HCT116 (cell line): ENCODE results near the gene CASP12. TPM values are rescaled to one million over a fixed set of nuclear protein-coding genes. Genes with fewer than 3 reads are reported as not detected.

ENCODE experiments used
- ATAC-seq: fragments of 200-7000 bp; cut with Tn5 transposase; 2 replicates; pipeline ENCODE4 v1.9.1; 2020; ENCODE audit warnings: mild to moderate bottlenecking, moderate library complexity
- BruUV-seq: library from RNA; stranded (reverse); fragments of 400-500 nt; replicated peaks from 2 replicates; lab custom pipeline; 2021; lab: Mats Ljungman, UMichigan
- CTCF ChIA-PET: fragments of 300-600 bp; sonication (Branson Sonifier 250); formaldehyde crosslinking; loops from one replicate; lab custom pipeline; 2021; ENCODE audit warnings: antibody characterized with exemption; lab: Charles Lee
- POLR2A ChIA-PET: fragments of 300-600, 350-600 bp; sonication (Branson Sonifier 250); formaldehyde crosslinking; loops from one replicate; lab custom pipeline; 2021; ENCODE audit warnings: antibody characterized with exemption; lab: Charles Lee
- RAD21 ChIA-PET, 2 experiments: fragments of 300-600 bp; sonication (Branson Sonifier 250); formaldehyde crosslinking; loops; one replicate each; lab custom pipeline; 2023; ENCODE audit warnings: low total read pairs in 2 of 2; ENCODE audit not compliant: uncharacterized antibody in 2 of 2, unreplicated experiment in 2 of 2, low non-redundant PET in 1 of 2; lab: Charles Lee
- DNase-seq: peaks from one replicate; pipeline ENCODE4 v3.0.0-alpha.2; 2010; ENCODE audit warnings: low read depth, low spot score
- H2AFZ ChIP-seq: fragments of 200-600 bp; shearing (Covaris generic), sonication (generic); 2 replicates; pipeline ENCODE4 v1.6.1; 2017; ENCODE audit warnings: low read depth, mixed run types, mixed read lengths, antibody characterized with exemption, low read length; ENCODE audit not compliant: poor library complexity, severe bottlenecking
- H3K27ac ChIP-seq: 2 replicates; pipeline ENCODE4 v1.5.1; 2012; ENCODE audit warnings: low read depth, low read length
- H3K27me3 ChIP-seq: fragments of 200-600 bp; sonication (generic); 2 replicates; pipeline ENCODE4 v1.6.1; 2016; ENCODE audit warnings: mixed run types, low read length, mixed read lengths; ENCODE audit not compliant: insufficient read depth
- H3K36me3 ChIP-seq, 2 experiments: fragments of 200-500 bp in 1 of 2; fragments of 200-600 bp in 1 of 2; sonication (Bioruptor generic) in 1 of 2; sonication (generic) in 1 of 2; 2 replicates each; pipeline versions ENCODE4 v1.5.1 to v1.6.1; 2014 to 2016; ENCODE audit warnings: low read length in 2 of 2, inconsistent platforms in 1 of 2, mixed read lengths in 1 of 2, mixed run types in 1 of 2; ENCODE audit not compliant: insufficient read depth in 2 of 2, control insufficient read depth in 1 of 2
- H3K4me1 ChIP-seq, 2 experiments: fragments of 200-600 bp in 1 of 2; sonication (generic) in 1 of 2; 2 replicates each; pipeline versions ENCODE4 v1.5.1 to v1.6.1; 2012 to 2017; ENCODE audit warnings: low read length in 2 of 2, inconsistent platforms in 1 of 2, mild to moderate bottlenecking in 1 of 2, mixed read lengths in 1 of 2, mixed run types in 1 of 2, moderate library complexity in 1 of 2; ENCODE audit not compliant: insufficient read depth in 2 of 2, control insufficient read depth in 1 of 2
- H3K4me2 ChIP-seq: fragments of 200-600 bp; sonication (generic); 2 replicates; pipeline ENCODE4 v1.6.1; 2017; ENCODE audit warnings: mixed run types, low read length, mixed read lengths
- H3K4me3 ChIP-seq, 2 experiments: fragments of 200-600 bp in 1 of 2; sonication (generic) in 1 of 2; replicated peaks in 1 of 2; 2 replicates each; pipeline ENCODE4 v1.5.1; 2011 to 2016; ENCODE audit warnings: low read length in 2 of 2, control low read depth in 1 of 2, low read depth in 1 of 2, mild to moderate bottlenecking in 1 of 2, mixed read lengths in 1 of 2, mixed run types in 1 of 2
- H3K79me2 ChIP-seq: fragments of 200-600 bp; sonication (generic); 2 replicates; pipeline ENCODE4 v1.6.1; 2017; ENCODE audit warnings: mild to moderate bottlenecking, mixed run types, low read length, moderate library complexity, mixed read lengths; ENCODE audit not compliant: insufficient read depth
- H3K9ac ChIP-seq: fragments of 200-600 bp; sonication (generic); 2 replicates; pipeline ENCODE4 v1.6.1; 2016; ENCODE audit warnings: low read length, mixed read lengths
- H3K9me2 ChIP-seq: fragments of 200-600 bp; sonication (generic), shearing (Covaris generic); 2 replicates; pipeline ENCODE4 v1.6.1; 2017; ENCODE audit warnings: mixed run types, mild to moderate bottlenecking, moderate library complexity; ENCODE audit not compliant: insufficient read depth
- H3K9me3 ChIP-seq, 2 experiments: fragments of 200-500 bp in 1 of 2; fragments of 200-600 bp in 1 of 2; sonication (Bioruptor generic) in 1 of 2; sonication (generic) in 1 of 2; 2 replicates each; pipeline ENCODE4 v1.6.1; 2014 to 2017; ENCODE audit warnings: low read length in 2 of 2, mixed read lengths in 2 of 2, inconsistent platforms in 1 of 2, low read depth in 1 of 2, mild to moderate bottlenecking in 1 of 2, mixed run types in 1 of 2, moderate library complexity in 1 of 2; ENCODE audit not compliant: control insufficient read depth in 1 of 2, insufficient read depth in 1 of 2
- H4K20me1 ChIP-seq: fragments of 200-600 bp; sonication (generic), shearing (Covaris generic); 2 replicates; pipeline ENCODE4 v1.6.1; 2017; ENCODE audit warnings: mixed run types, mild to moderate bottlenecking, moderate library complexity; ENCODE audit not compliant: insufficient read depth
- ATF3 ChIP-seq: IDR thresholded peaks from 2 replicates; pipeline ENCODE4 v1.6.1; 2012
- CBX3 ChIP-seq: IDR thresholded peaks from 2 replicates; pipeline ENCODE4 v1.6.1; 2012; ENCODE audit warnings: low read depth
- CEBPB ChIP-seq: IDR thresholded peaks from 2 replicates; pipeline ENCODE4 v1.6.1; 2012; ENCODE audit warnings: low read depth
- EGR1 ChIP-seq: IDR thresholded peaks from 2 replicates; pipeline ENCODE4 v1.6.1; 2012; ENCODE audit warnings: low read depth
- ELF1 ChIP-seq: IDR thresholded peaks from 2 replicates; pipeline ENCODE4 v1.6.1; 2012; ENCODE audit warnings: low read depth, borderline replicate concordance
- EZH2phosphoT487 ChIP-seq: fragments of 200-600 bp; IDR thresholded peaks from 2 replicates; pipeline ENCODE4 v1.6.1; 2018; ENCODE audit warnings: antibody characterized with exemption, borderline replicate concordance
- FOSL1 ChIP-seq: IDR thresholded peaks from 2 replicates; pipeline ENCODE4 v1.6.1; 2012; ENCODE audit warnings: low read depth
- JUND ChIP-seq: IDR thresholded peaks from 2 replicates; pipeline ENCODE4 v1.6.1; 2012
- MAX ChIP-seq: IDR thresholded peaks from 2 replicates; pipeline ENCODE4 v1.6.1; 2012
- POLR2AphosphoS5 ChIP-seq: IDR thresholded peaks from 2 replicates; pipeline ENCODE4 v1.6.1; 2011; ENCODE audit warnings: mild to moderate bottlenecking, low read depth, low read length, moderate library complexity
- RAD21 ChIP-seq: IDR thresholded peaks from 2 replicates; pipeline ENCODE4 v1.6.1; 2012; ENCODE audit warnings: low read depth, mild to moderate bottlenecking
- REST ChIP-seq: IDR thresholded peaks from 2 replicates; pipeline ENCODE4 v1.6.1; 2012; ENCODE audit warnings: low read depth
- SIN3A ChIP-seq: IDR thresholded peaks from 2 replicates; pipeline ENCODE4 v1.6.1; 2012; ENCODE audit warnings: low read depth
- SP1 ChIP-seq: IDR thresholded peaks from 2 replicates; pipeline ENCODE4 v1.6.1; 2012; ENCODE audit warnings: low read depth
- SRF ChIP-seq: IDR thresholded peaks from 2 replicates; pipeline ENCODE4 v1.6.1; 2012; ENCODE audit warnings: low read depth
- ZFX ChIP-seq: fragments of 450-650 bp; IDR thresholded peaks from 2 replicates; pipeline ENCODE4 v1.6.1; 2017
- ZNF274 ChIP-seq: fragments of 200-500 bp; sonication (Bioruptor generic); IDR thresholded peaks from 2 replicates; pipeline ENCODE4 v1.6.1; 2014; ENCODE audit warnings: mild to moderate bottlenecking, low read depth, low read length, inconsistent platforms
- intact Hi-C: fragments of 100-400 bp; cut with micrococcal nuclease; formaldehyde crosslinking; loops from 2 replicates; pipeline ENCODE4 v1.10.0; 2022
- total RNA-seq: library from RNA; stranded (reverse); gene quantifications from one replicate; pipeline ENCODE4 v1.2.1, GENCODE V29; 2021; ENCODE audit not compliant: unreplicated experiment

The CASP12 gene
- total RNA-seq, 1 experiment from 2014 or later = not detected

- H4K20me1 ChIP-seq = no peaks in the 10 kb centered on the region
- no TSS peak for BruUV-seq
- H3K4me1 ChIP-seq = no peaks in the 10 kb centered on the region
- no peak overlapping the region for H3K4me3 ChIP-seq
- H3K27me3 ChIP-seq = no peaks in the 10 kb centered on the region
- ChIA-PET POLR2A (no interaction called here), RAD21 (no interaction called here), CTCF (no interaction called here)
- no peak overlapping the region for H2AFZ ChIP-seq
- no peaks in the 10 kb centered on the region for H3K36me3 ChIP-seq
- no peak overlapping the region for H3K27ac ChIP-seq
- TF ChIP-seq REST (no peak), ZNF274 (no peak), JUND (no peak), SIN3A (no peak), CBX3 (no peak), EZH2phosphoT487 (no peak), FOSL1 (no peak), ZFX (no peak), ATF3 (no peak), ELF1 (no peak), SP1 (no peak), RAD21 (no peak), SRF (no peak), CEBPB (no peak), EGR1 (no peak), MAX (no peak), POLR2AphosphoS5 (no peak)
- no peak overlapping the region for H3K4me2 ChIP-seq
- no peak for DNase-seq
- intact Hi-C loops = no loop called here
- no peaks in the 10 kb centered on the region for H3K79me2 ChIP-seq
- no peaks in the 10 kb centered on the region for H3K9me3 ChIP-seq
- no peak overlapping the region for H3K9ac ChIP-seq
- ATAC-seq = no peak
- no peaks in the 10 kb centered on the region for H3K9me2 ChIP-seq
These were observed 20.0 kb upstream of the CASP12 start for GRCh38 chr11:104918113-104918824.
